ENCODE results near the gene RAPGEF1. TPM values are rescaled to one million over a fixed set of nuclear protein-coding genes. Genes with fewer than 3 reads are reported as not detected.

The RAPGEF1 gene
- total and polyA plus RNA-seq, 7 donors: 72.3 to 319 (median 268) TPM

GRCh38 chr9:131702911-131703310 is 37.0 kb downstream of the RAPGEF1 start:
- Histone ChIP-seq H3K27me3 (ENCODE audit: insufficient read depth in 3 of 3, low read length in 2 of 3) (no peaks in the 10 kb centered on the region), H3K27ac (no peak overlapping the region), H3K4me1 (peaks cover 86% of the 10 kb centered on the region), H3K9me3 (no peaks in the 10 kb centered on the region), H3K4me3 (no peak overlapping the region), H3K36me3 (ENCODE audit: insufficient read depth in 1 of 2, low read depth in 1 of 2) (no peaks in the 10 kb centered on the region)
- DNase-seq (no peak), ATAC-seq (no peak)
- WGBS, 3 donors: 92 to 96% (median 93%) methylated on average over 8 of the region's 8 CpGs
- TF ChIP-seq, protein P1, sequence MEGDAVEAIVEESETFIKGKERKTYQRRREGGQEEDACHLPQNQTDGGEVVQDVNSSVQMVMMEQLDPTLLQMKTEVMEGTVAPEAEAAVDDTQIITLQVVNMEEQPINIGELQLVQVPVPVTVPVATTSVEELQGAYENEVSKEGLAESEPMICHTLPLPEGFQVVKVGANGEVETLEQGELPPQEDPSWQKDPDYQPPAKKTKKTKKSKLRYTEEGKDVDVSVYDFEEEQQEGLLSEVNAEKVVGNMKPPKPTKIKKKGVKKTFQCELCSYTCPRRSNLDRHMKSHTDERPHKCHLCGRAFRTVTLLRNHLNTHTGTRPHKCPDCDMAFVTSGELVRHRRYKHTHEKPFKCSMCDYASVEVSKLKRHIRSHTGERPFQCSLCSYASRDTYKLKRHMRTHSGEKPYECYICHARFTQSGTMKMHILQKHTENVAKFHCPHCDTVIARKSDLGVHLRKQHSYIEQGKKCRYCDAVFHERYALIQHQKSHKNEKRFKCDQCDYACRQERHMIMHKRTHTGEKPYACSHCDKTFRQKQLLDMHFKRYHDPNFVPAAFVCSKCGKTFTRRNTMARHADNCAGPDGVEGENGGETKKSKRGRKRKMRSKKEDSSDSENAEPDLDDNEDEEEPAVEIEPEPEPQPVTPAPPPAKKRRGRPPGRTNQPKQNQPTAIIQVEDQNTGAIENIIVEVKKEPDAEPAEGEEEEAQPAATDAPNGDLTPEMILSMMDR (IDR thresholded peaks at IDR 0.05): no peak
- intact Hi-C loops (cut with DNase I): loop anchor here in 1 of 2 donors (5.0 kb wide), 1 partner anchor 34 kb away; no protein-coding TSS in a partner anchor

- Histone ChIP-seq H3K27ac (peak overlapping the region; percentile 14), H3K4me1 (peaks cover 88% of the 10 kb centered on the region), H3K27me3 (ENCODE audit: insufficient read depth in 3 of 3, low read length in 2 of 3) (no peaks in the 10 kb centered on the region), H3K4me3 (no peak overlapping the region), H3K36me3 (ENCODE audit: insufficient read depth in 1 of 2, low read depth in 1 of 2) (no peaks in the 10 kb centered on the region), H3K9me3 (no peaks in the 10 kb centered on the region)
- TF ChIP-seq, protein P1 (IDR thresholded peaks at IDR 0.05): no peak
- WGBS, 3 donors: 88 to 91% (median 90%) methylated on average over 6 of the region's 6 CpGs
- DNase-seq: no peak
- intact Hi-C loops (cut with DNase I): loop anchor here in 1 of 2 donors (5.0 kb wide), 1 partner anchor 35 kb away; no protein-coding TSS in a partner anchor
- no peak for ATAC-seq
Measured at GRCh38 chr9:131701789-131702337, 38.0 kb downstream of the RAPGEF1 start.

GRCh38 chr9:131701436-131701781 is 38.5 kb downstream of the RAPGEF1 start:
- H3K4me3 ChIP-seq: no peak overlapping the region
- H3K27me3 ChIP-seq (ENCODE audit: insufficient read depth in 3 of 3, low read length in 2 of 3): no peaks in the 10 kb centered on the region
- DNase-seq (no peak), ATAC-seq (no peak)
- peaks cover 88% of the 10 kb centered on the region for H3K4me1 ChIP-seq
- intact Hi-C loops (cut with DNase I): loop anchor here in 1 of 2 donors (5.0 kb wide), 1 partner anchor 36 kb away; no protein-coding TSS in a partner anchor
- H3K36me3 ChIP-seq (ENCODE audit: insufficient read depth in 1 of 2, low read depth in 1 of 2): no peaks in the 10 kb centered on the region
- TF ChIP-seq, protein P1 (IDR thresholded peaks at IDR 0.05): no peak
- no peaks in the 10 kb centered on the region for H3K9me3 ChIP-seq
- H3K27ac ChIP-seq: peak overlapping the region; percentile 14
- WGBS, 3 donors: 80 to 89% (median 89%) methylated on average over 1 of the region's 1 CpG

DNA sequence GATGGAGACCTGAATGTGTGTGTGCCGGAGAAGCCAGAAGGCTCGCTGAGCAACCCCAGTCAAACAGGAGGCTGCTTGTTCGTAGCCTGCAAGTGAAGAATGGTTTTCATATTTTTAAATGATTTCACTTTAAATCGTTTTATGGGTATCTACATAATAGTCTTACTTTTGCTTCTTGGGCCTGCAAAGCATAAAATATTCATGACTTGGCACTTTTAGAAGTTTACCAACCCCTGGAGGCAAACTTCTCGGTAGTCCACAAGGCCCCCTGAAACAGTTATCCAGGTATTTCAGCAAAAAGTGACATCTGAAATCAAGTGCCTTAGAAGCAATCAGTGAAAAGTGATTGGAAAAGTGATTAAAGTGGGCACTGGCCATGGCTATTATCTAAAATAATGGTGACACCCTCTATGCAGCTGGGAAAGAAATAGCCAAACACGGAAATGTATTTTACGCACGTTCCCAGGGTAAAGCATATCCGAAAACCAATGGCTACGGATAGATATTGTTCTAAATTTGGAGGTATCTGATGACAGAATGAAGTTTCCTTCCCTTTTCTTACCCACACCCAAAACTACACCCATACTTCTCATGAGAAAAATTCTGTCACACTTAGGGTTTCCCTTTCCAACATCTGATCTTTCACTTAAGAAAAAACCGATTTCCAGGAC is 39.0 kb downstream of the RAPGEF1 start:
- Histone ChIP-seq H3K4me1 (peaks cover 88% of the 10 kb centered on the region), H3K36me3 (ENCODE audit: insufficient read depth in 1 of 2, low read depth in 1 of 2) (no peaks in the 10 kb centered on the region), H3K9me3 (no peaks in the 10 kb centered on the region), H3K27ac (peak overlapping the region; percentile 79), H3K27me3 (ENCODE audit: insufficient read depth in 3 of 3, low read length in 2 of 3) (no peaks in the 10 kb centered on the region), H3K4me3 (peak overlapping the region; percentile 10)
- DNase-seq (no peak), ATAC-seq (no peak)
- 78 to 83% (median 80%) methylated on average over 11 of the region's 11 CpGs for WGBS, 3 donors
- intact Hi-C loops (cut with DNase I): loop anchor here in 1 of 2 donors (5.0 kb wide), 1 partner anchor 36 kb away; no protein-coding TSS in a partner anchor
- TF ChIP-seq, protein P1 (IDR thresholded peaks at IDR 0.05): no peak

All from psoas muscle (tissue), 8 donors.